GM19025 (cell line): Measurements from ENCODE around the gene ANGPTL4.

ENCODE experiments used
- ATAC-seq: cut with Tn5 transposase; IDR thresholded peaks from one replicate; pipeline ENCODE4 v1.9.1; 2021; ENCODE audit warnings: mild to moderate bottlenecking, low read depth, moderate library complexity; ENCODE audit not compliant: unreplicated experiment

The ANGPTL4 gene

GRCh38 chr19:8412783-8413628, 49.1 kb downstream of the ANGPTL4 start, which contains the start of gene MARCHF2:
TSS of gene MARCHF2 (plus strand) at chr19:8413305. CDS start at chr19:8421841, 8,536 bp downstream.
- ATAC-seq: peak; percentile 99

- ATAC-seq: no peak
Measured at GRCh38 chr19:8413629-8413995, 49.7 kb downstream of the ANGPTL4 start.

GRCh38 chr19:8416796-8417195, 52.8 kb downstream of the ANGPTL4 start:
- no peak for ATAC-seq

DNA sequence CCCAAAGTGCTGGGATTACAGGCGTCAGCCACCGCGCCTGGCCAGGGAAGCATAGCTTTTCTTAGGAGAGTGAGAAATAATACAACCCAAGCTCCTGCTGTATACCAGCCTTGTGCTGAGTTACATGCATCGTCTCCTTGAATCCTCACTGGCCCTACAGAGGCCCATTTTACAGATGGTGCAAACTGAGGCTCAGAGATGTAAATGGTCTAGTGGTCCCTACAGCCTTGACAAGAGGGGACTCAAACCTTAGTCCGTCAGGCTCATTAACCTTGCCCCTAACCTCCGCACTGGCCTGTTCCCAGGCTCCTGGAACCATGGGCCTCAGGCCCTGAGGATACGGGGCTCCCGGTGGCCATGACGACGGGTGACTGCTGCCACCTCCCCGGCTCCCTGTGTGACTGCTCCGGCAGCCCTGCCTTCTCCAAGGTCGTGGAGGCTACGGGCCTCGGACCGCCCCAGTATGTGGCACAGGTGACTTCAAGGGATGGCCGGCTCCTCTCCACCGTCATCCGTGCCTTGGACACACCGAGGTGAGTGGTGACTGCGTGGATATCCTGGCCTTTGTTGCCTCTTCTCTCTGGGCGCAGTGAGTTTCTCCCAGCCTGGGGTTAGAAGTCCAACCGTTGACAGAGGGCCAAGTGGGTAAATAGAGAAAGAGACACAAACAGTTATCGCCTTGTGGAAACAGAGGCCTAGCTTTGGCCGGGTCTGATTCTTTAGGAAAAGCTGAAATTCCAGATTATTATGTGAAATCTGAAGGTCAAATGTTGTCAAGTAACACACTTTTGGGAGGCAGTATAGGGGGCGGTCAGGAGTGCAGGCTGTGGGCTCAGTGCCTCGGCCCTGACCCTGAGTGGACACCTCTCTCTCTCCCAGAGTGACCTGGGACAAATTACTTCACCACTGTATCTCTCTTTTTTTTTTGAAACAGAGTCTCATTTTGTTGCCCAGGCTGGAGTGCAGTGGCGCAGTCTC, 57.8 kb downstream of the ANGPTL4 start:
- ATAC-seq: no peak

DNA sequence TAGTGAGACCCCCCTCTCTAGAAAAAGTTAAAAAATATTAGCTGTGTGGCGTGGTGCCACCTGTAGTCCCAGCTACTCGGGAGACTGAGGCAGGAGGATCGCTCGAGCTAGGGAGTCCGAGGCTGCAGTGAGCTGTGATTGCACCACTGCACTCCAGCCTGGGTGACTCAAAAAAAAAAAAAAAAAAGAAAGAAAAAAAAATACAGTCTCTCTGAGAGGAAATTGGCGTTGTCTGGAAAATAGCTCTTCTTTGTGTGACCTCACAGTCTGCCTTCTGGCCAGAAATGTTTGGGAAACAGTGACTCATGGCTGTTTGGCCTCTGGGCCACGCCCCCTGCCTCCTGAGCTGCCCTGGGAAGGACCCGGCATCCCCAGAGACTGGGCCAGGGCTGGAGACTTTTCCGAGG, 59.9 kb downstream of the ANGPTL4 start:
- no peak for ATAC-seq
